Activated naive CD4-positive, alpha-beta T cell treated with anti-CD3 and anti-CD28 coated beads, Interleukin-2, amount 50 U/mL, for 72 hours (primary cell): Measurements from ENCODE around the gene ALG11. TPM values are rescaled to one million over a fixed set of nuclear protein-coding genes. Genes with fewer than 3 reads are reported as not detected.
"Not testable (repeated sequence)": the region's sequence is repeated elsewhere in the genome, so short reads cannot be mapped to it uniquely, and the experiment has no call there.

Source experiments
- ATAC-seq, 2 donors: fragments of 150-1000 bp; cut with Tn5 transposase; 2 replicates each; pipeline ENCODE4 v1.10.0; 2021; ENCODE audit warnings: mild to moderate bottlenecking in 2 of 2, moderate library complexity in 2 of 2
- DNase-seq, 2 donors: peaks; one replicate each; pipeline ENCODE4 v3.0.0; 2021 to 2022; ENCODE audit warnings: low spot score in 2 of 2
- H3K27ac Mint-ChIP-seq, 2 donors: one replicate each; pipeline ENCODE4 v1.8.0; 2022; ENCODE audit warnings: mild to moderate bottlenecking in 2 of 2, mixed read lengths in 2 of 2
- H3K36me3 Mint-ChIP-seq, 2 donors: one replicate each; pipeline ENCODE4 v1.8.0; 2022; ENCODE audit warnings: mixed read lengths in 2 of 2
- H3K9me3 Mint-ChIP-seq, 2 donors: one replicate each; pipeline ENCODE4 v1.8.0; 2022; ENCODE audit warnings: mixed read lengths in 2 of 2
- total RNA-seq, 2 donors: library from RNA; stranded (reverse); gene quantifications; one replicate each; pipeline ENCODE4 v1.2.3, GENCODE V29; 2022

ALG11 gene
- total RNA-seq, 2 donors from 2014 or later = 17.0 to 22.6 TPM

- H3K36me3 Mint-ChIP-seq = peaks cover 0 to 14% of the 10 kb centered on the region in 2 donors
- H3K9me3 Mint-ChIP-seq = no peaks in the 10 kb centered on the region
- DNase-seq (no peak), ATAC-seq (no peak)
- no peak overlapping the region for H3K27ac Mint-ChIP-seq
Observed at GRCh38 chr13:52009946-52010345, 2.3 kb upstream of the ALG11 start.

GRCh38 chr13:52010890-52011631, 1.1 kb upstream of the ALG11 start, which contains the start of gene ATP7B:
TSS of gene ATP7B (minus strand) at chr13:52011450. CDS start at chr13:52011337, 113 bp downstream.
- Mint-ChIP-seq H3K36me3 (peaks cover 6 to 14% of the 10 kb centered on the region in 2 donors), H3K27ac (peak within 1 kb of the TSS; percentile 91 to 93), H3K9me3 (peaks cover 0 to 5% of the 10 kb centered on the region in 2 donors)
- DNase-seq = peak in 1 of 2 donors; percentile 33
- peak in 1 of 2 donors; percentile 3 for ATAC-seq

GRCh38 chr13:52012512-52012836, 276 bp downstream of the ALG11 start:
- H3K36me3 Mint-ChIP-seq = peaks cover 10 to 14% of the 10 kb centered on the region in 2 donors

GRCh38 chr13:52016296-52016695, 4.1 kb downstream of the ALG11 start:
- Mint-ChIP-seq H3K27ac (no peak overlapping the region), H3K36me3 (peaks cover 9 to 31% of the 10 kb centered on the region in 2 donors), H3K9me3 (peaks cover 0 to 5% of the 10 kb centered on the region in 2 donors)
- ATAC-seq = no peak
- no peak for DNase-seq

More at GRCh38 chr13:52012512-52012836, 276 bp downstream of the ALG11 start:
- DNase-seq = no peak
- no peak for ATAC-seq
- peak overlapping the region; percentile 91 to 93 for H3K27ac Mint-ChIP-seq
- H3K9me3 Mint-ChIP-seq = peaks cover 0 to 5% of the 10 kb centered on the region in 2 donors

DNA sequence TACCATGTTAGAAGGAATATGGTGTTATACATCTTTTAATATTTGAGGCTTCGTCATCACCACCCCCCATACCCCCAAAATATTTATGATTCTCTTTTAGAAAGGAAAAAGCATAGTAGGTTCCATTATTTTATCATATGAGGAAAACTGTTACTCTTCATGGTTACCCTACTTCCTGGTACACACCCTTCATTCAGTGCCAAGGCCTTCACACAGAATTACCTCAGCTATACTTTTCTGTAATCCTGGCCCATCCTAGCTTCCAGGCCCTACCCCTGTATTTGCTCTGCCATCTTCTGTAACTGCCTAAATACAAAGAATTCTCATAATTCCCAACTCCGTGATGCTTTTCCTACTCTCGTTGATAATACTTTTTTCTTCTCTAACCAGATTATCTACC, 8.0 kb downstream of the ALG11 start:
- ATAC-seq (no peak), DNase-seq (no peak)
- peaks cover 9 to 47% of the 10 kb centered on the region in 2 donors for H3K36me3 Mint-ChIP-seq
- peaks cover 0 to 5% of the 10 kb centered on the region in 2 donors for H3K9me3 Mint-ChIP-seq
- no peak overlapping the region for H3K27ac Mint-ChIP-seq

GRCh38 chr13:52022356-52022755, 10.2 kb downstream of the ALG11 start:
- no peak for DNase-seq
- Mint-ChIP-seq H3K9me3 (peaks cover 13 to 14% of the 10 kb centered on the region in 2 donors), H3K27ac (peak overlapping the region in 1 of 2 donors; percentile 57), H3K36me3 (peaks cover 30 to 57% of the 10 kb centered on the region in 2 donors)
- no peak for ATAC-seq

GRCh38 chr13:52024481-52024880, 12.3 kb downstream of the ALG11 start, which contains the start of gene UTP14C:
TSS of gene UTP14C (plus strand) at chr13:52024691. CDS start at chr13:52028805, 4,114 bp downstream.
- ATAC-seq (no peak), DNase-seq (no peak)
- Mint-ChIP-seq H3K36me3 (peaks cover 45 to 69% of the 10 kb centered on the region in 2 donors), H3K9me3 (peaks cover 21 to 22% of the 10 kb centered on the region in 2 donors), H3K27ac (no peak within 1 kb of the TSS)

DNA sequence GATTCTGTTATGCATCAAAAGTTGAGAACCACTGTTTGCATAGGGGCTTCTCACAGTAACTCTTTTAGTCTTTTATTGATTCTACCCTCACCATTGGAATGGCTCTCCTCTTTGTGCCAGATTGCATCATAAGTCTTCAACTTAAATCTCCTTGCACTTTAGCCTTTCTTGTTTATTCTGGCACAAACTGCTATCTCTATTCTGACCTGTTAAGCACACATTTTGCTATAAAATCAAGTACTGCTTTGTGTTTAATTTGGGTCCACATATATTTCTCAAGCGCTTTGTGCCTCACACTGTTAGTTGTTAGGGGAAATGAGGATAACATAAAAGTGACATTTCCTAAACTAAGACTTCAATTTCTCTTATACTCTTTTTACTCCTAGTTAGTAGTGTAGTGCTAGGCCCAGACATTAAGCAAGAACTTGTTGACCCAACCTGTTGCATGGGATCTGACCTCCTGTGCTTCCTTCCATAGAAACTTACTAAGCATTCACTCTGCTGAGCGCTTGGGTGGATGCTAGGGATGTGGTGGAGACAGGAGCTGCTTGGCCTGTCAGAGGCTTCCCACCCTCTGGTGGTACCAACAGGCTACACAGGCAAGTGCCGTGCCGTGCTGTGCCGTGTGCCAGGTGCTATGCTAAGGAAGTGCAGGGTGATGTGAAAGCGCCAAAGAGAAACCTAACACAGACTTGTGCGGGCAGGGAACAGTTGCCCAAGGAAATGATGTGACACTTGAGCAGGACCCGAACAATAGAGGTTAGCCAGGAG, 13.5 kb downstream of the ALG11 start:
- Mint-ChIP-seq H3K27ac (no peak overlapping the region), H3K36me3 (peaks cover 56 to 72% of the 10 kb centered on the region in 2 donors), H3K9me3 (peaks cover 32% of the 10 kb centered on the region in 2 donors)
- ATAC-seq = no peak
- no peak for DNase-seq

GRCh38 chr13:52026246-52026626, 14.0 kb downstream of the ALG11 start:
- DNase-seq (no peak), ATAC-seq (no peak)
- peaks cover 32% of the 10 kb centered on the region in 2 donors for H3K9me3 Mint-ChIP-seq
- peaks cover 59 to 66% of the 10 kb centered on the region in 2 donors for H3K36me3 Mint-ChIP-seq
- H3K27ac Mint-ChIP-seq = peak overlapping the region in 1 of 2 donors; percentile 55

- H3K9me3 Mint-ChIP-seq = peaks cover 32% of the 10 kb centered on the region in 2 donors
- no peak for DNase-seq
- no peak for ATAC-seq
- H3K27ac Mint-ChIP-seq = no peak overlapping the region
- peaks cover 59 to 62% of the 10 kb centered on the region in 2 donors for H3K36me3 Mint-ChIP-seq
Observed at GRCh38 chr13:52027832-52028231, 15.6 kb downstream of the ALG11 start.

DNA sequence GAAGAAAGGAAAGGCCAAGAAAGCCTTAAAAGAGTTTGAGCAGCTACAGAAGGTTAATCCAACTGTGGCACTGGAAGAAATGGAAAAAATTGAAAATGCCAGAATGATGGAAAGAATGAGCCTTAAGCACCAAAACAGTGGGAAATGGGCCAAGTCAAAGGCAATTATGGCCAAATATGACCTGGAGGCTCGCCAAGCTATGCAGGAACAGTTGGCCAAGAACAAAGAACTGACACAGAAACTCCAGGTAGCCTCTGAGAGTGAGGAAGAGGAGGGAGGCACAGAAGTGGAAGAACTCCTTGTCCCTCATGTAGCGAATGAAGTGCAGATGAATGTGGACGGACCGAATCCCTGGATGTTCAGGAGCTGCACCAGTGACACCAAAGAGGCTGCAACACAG, 17.4 kb downstream of the ALG11 start:
- peaks cover 54 to 56% of the 10 kb centered on the region in 2 donors for H3K36me3 Mint-ChIP-seq
- peaks cover 32% of the 10 kb centered on the region in 2 donors for H3K9me3 Mint-ChIP-seq
- DNase-seq (no peak), ATAC-seq (no peak)
- peak overlapping the region in 1 of 2 donors; percentile 32 for H3K27ac Mint-ChIP-seq

GRCh38 chr13:52030401-52030800, 18.2 kb downstream of the ALG11 start:
- not testable (repeated sequence) for DNase-seq

DNA sequence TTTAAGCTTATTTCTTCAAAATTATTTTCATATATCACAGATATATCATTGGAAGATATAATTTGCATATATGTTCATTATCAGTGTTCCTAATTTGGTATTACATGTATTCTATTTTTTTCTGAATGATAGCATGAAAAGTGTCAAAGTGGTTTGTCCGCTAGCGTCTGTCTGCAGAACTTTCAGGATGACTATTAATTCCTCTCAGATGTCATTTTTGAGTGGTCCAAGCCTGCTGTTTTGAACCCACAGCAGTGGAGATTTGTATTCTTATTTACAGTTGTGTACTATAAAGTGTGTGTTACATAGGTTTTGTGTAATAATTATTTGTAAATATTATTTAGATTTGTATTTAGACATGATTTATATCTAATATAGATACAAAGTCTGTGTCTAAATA, 20.8 kb downstream of the ALG11 start:
- no peak for ATAC-seq
- DNase-seq = no peak
- peaks cover 25 to 28% of the 10 kb centered on the region in 2 donors for H3K36me3 Mint-ChIP-seq
- H3K9me3 Mint-ChIP-seq = peaks cover 18 to 19% of the 10 kb centered on the region in 2 donors
- H3K27ac Mint-ChIP-seq = no peak overlapping the region

More at GRCh38 chr13:52030401-52030800, 18.2 kb downstream of the ALG11 start:
- H3K36me3 Mint-ChIP-seq = peaks cover 47 to 48% of the 10 kb centered on the region in 2 donors
- H3K27ac Mint-ChIP-seq, ATAC-seq: not testable (repeated sequence)
- H3K9me3 Mint-ChIP-seq = peaks cover 32% of the 10 kb centered on the region in 2 donors

DNA sequence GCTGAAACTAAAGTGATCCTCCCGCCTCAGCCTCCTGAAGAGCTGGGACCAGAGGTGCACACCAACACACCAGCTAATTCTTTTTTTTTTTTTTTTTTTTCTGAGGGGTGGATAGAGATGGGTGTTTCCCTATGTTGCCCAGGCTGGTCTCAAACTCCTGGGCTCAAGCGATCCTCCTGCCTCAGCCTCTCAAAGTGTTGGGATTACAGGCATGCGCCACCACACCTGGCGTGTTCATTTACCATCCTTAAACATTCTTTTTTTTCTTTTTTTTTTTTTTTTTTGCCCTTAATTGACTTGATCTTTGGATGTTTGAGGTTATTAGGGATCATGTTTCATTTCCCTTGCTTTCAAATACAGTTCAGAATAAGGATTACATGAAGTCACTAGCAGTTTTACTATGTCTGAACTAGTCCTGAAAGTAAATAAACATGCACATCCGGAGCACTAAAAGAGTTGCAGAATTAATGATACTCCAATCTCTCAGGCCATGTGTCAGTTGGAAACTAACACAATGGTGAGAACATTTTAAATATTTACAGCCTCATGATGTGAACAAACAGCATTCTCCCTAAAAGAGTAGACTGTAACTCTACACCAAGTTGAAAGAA, 22.5 kb downstream of the ALG11 start:
- H3K27ac Mint-ChIP-seq = no peak overlapping the region
- ATAC-seq (no peak), DNase-seq (no peak)
- H3K36me3 Mint-ChIP-seq = peaks cover 8 to 12% of the 10 kb centered on the region in 2 donors
- H3K9me3 Mint-ChIP-seq = peaks cover 7 to 8% of the 10 kb centered on the region in 2 donors

- Mint-ChIP-seq H3K27ac (peak overlapping the region in 1 of 2 donors; percentile 26), H3K9me3 (peaks cover 0 to 3% of the 10 kb centered on the region in 2 donors), H3K36me3 (peaks cover 0 to 4% of the 10 kb centered on the region in 2 donors)
- no peak for ATAC-seq
- no peak for DNase-seq
Observed at GRCh38 chr13:52036037-52036436, 23.8 kb downstream of the ALG11 start.

GRCh38 chr13:52043675-52044074, 31.5 kb downstream of the ALG11 start:
- Mint-ChIP-seq H3K9me3 (peaks cover 0 to 7% of the 10 kb centered on the region in 2 donors), H3K27ac (no peak overlapping the region)

More at GRCh38 chr13:52043675-52044074, 31.5 kb downstream of the ALG11 start:
- no peak for ATAC-seq
- H3K36me3 Mint-ChIP-seq = peaks cover 0 to 14% of the 10 kb centered on the region in 2 donors
- DNase-seq = no peak
